ENCODE measurements around the gene SLC13A3. TPM values are rescaled to one million over a fixed set of nuclear protein-coding genes. Genes with fewer than 3 reads are reported as not detected.

SLC13A3 gene
- total and polyA plus RNA-seq, 2 of the 4 experiments (the other 2 are of a cell fraction) = 2.5 to 4.2 TPM

DNA sequence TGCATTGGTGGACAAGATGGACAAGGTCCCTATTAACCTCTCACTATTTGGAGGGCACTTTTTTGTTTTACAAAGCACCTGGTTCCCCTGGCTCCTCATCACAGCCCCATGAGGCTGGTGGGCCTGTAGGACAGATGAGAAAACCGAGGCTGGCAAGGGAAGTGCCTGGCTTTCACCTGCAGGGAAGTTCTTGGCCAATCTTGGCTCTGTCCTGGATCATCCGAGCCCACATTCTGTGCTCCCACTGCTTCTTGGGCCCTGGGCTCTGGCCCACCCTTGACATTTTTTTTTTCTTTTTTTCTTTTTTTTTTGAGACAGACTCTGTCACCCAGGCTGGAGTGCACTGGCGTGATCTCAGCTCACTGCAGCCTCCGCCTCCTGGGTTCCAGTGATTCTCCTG, 14.7 kb downstream of the SLC13A3 start:
- no peak overlapping the region for H2BK120ac ChIP-seq (ENCODE audit: low read depth, low read length)
- H2AFZ ChIP-seq (replicated peaks; ENCODE audit: low read length, poor library complexity) = no peak overlapping the region
- no peaks in the 10 kb centered on the region for H3K4me1 ChIP-seq (ENCODE audit: control insufficient read depth, insufficient read depth, low read length)
- no peak overlapping the region for H2BK15ac ChIP-seq (ENCODE audit: low read depth, low read length)
- H3K27me3 ChIP-seq (ENCODE audit: control insufficient read depth, insufficient read depth, low read length) = no peaks in the 10 kb centered on the region; the same call in 1 of the 2 replicates
- no peak overlapping the region for H4K5ac ChIP-seq (ENCODE audit: low read depth, low read length)
- intact Hi-C loops (cut with micrococcal nuclease) (no loop called here), dilution Hi-C loops (cut with HindIII; ENCODE audit: low sequenced_read_pairs, unreplicated experiment) (no loop called here), in situ Hi-C loops (cut with MboI; ENCODE audit: low sequenced_read_pairs) (no loop called here)
- 100% methylated on average over 1 of the region's 4 CpGs; no CpG with 5 or more reads in 1 of the 2 experiments for WGBS, 2 experiments (ENCODE audit: extremely low coverage in 2 of 2, insufficient read length in 1 of 2)
- BruUV-seq (replicated peaks) = no TSS peak
- H3K79me1 ChIP-seq (ENCODE audit: low read depth in 1 of 2, low read length in 2 of 2) = no peaks in the 10 kb centered on the region
- POLR2A ChIA-PET (ENCODE audit: unreplicated experiment) = no interaction called here
- no peak overlapping the region for H2AK5ac ChIP-seq (ENCODE audit: low read depth, low read length)
- no peak overlapping the region for H3K14ac ChIP-seq (replicated peaks; ENCODE audit: low read depth, low read length)
- no peak overlapping the region for H3K27ac ChIP-seq (ENCODE audit: insufficient read depth, low read length)
- no peaks in the 10 kb centered on the region for H4K20me1 ChIP-seq (ENCODE audit: insufficient read depth, low read length)
- no peak overlapping the region for H3K56ac ChIP-seq (ENCODE audit: extremely low read depth, insufficient read depth, low read length)
- H4K91ac ChIP-seq (ENCODE audit: insufficient read depth, low read depth, low read length) = no peak overlapping the region
- H3K9me3 ChIP-seq (ENCODE audit: control insufficient read depth, insufficient read depth, low read length) = no peaks in the 10 kb centered on the region
- H2AK9ac ChIP-seq (replicated peaks; ENCODE audit: low read depth, low read length, poor library complexity) = no peak overlapping the region
- H3K9ac ChIP-seq (ENCODE audit: low read depth, low read length) = no peak overlapping the region
- no peak overlapping the region for H2BK5ac ChIP-seq (ENCODE audit: low read depth, low read length, poor library complexity, severe bottlenecking)
- DNase-seq (no peak), ATAC-seq (ENCODE audit: low read depth) (no peak)
- H2BK20ac ChIP-seq (ENCODE audit: low read depth, low read length) = no peak overlapping the region
- H3K36me3 ChIP-seq (ENCODE audit: control insufficient read depth, insufficient read depth, low read length) = no peaks in the 10 kb centered on the region
- H3K23ac ChIP-seq (ENCODE audit: low read depth, low read length) = no peak overlapping the region
- TF ChIP-seq SMC3 (IDR thresholded peaks at IDR 0.05; ENCODE audit: low read depth, low read length) (no peak), RCOR1 (IDR thresholded peaks at IDR 0.05; ENCODE audit: insufficient replicate concordance, low read length) (no peak), MAZ (IDR thresholded peaks at IDR 0.05; ENCODE audit: borderline replicate concordance, low read depth, low read length) (no peak), POLR2A (IDR thresholded peaks at IDR 0.05; ENCODE audit: low read depth, low read length) (no peak), BHLHE40 (IDR thresholded peaks at IDR 0.05; ENCODE audit: low read depth, low read length) (no peak), RFX5 (IDR thresholded peaks at IDR 0.05; ENCODE audit: low read depth, low read length) (no peak), MXI1 (IDR thresholded peaks at IDR 0.05; ENCODE audit: borderline replicate concordance, low read depth, low read length) (no peak), MAFK (IDR thresholded peaks at IDR 0.05; ENCODE audit: low read depth, low read length) (no peak), NFE2L2 (IDR thresholded peaks at IDR 0.05; ENCODE audit: low read depth, low read length) (no peak)
- no peak overlapping the region for H3K4ac ChIP-seq (ENCODE audit: low read depth, low read length)
- no peak overlapping the region for H3K4me2 ChIP-seq (ENCODE audit: low read depth, low read length)
- H3K9me1 ChIP-seq (ENCODE audit: insufficient read depth, low read length) = no peaks in the 10 kb centered on the region
- no peak overlapping the region for H4K8ac ChIP-seq (ENCODE audit: low read depth in 2 of 2, low read length in 2 of 2)
- H3K4me3 ChIP-seq (ENCODE audit: insufficient read depth, low read depth, low read length) = no peak overlapping the region
- no peak overlapping the region for H3K18ac ChIP-seq (ENCODE audit: low read depth, low read length)
- CTCF ChIA-PET = no interaction called here
